CD4-positive, alpha-beta T cell treated with Interleukin-15 for 1 hour (primary cell): ENCODE measurements around the gene CCNY.

Experiments used
- DNase-seq: peaks from one replicate; pipeline ENCODE4 v3.0.0-alpha.2; 2020

CCNY gene

DNA sequence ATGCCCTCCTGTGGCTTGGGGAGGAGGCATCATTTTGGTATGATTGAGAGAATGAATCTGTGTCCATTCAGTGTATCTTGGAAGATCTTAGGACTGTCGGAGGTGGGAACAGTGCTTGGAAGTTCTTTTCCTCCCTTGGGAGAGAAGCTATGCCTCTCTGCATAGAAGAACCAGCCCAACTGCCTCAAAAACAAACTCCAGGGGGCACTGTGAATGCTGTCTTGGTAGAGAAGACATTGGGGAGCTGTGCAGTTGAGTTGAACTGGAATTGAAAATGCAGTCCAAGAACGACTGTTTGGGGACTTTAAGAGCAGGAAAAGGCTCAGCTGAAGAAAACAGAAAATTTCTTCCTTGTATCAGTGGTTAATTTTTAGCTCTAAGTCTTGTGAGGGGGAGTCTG lies 263.9 kb downstream of the CCNY start:
- no peak for DNase-seq

DNA sequence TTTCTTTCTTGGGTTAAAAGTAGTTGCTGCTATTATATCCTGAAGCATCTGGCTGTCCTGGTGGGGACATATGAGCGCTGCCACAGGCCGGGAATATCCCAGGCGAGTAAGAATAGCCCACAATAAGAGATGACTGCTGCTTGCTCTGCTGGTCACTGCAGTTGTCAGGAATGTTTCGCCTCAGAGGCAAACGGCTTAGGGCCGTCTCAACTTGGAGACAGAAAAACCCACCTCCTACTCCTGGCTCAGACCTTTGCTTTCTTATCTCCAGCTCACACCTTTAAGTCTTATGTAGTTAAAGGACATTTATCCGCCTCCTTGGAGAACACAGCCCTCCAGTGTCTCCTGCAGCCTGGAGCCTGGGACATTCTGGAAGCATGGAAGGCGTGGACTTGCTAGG lies 268.9 kb downstream of the CCNY start, which contains the start of gene GJD4:
GJD4 (plus strand) TSS at position 151 of the 400 bp plus-strand sequence; CDS start at position 378, 227 bp downstream.
- DNase-seq, result no peak

DNA sequence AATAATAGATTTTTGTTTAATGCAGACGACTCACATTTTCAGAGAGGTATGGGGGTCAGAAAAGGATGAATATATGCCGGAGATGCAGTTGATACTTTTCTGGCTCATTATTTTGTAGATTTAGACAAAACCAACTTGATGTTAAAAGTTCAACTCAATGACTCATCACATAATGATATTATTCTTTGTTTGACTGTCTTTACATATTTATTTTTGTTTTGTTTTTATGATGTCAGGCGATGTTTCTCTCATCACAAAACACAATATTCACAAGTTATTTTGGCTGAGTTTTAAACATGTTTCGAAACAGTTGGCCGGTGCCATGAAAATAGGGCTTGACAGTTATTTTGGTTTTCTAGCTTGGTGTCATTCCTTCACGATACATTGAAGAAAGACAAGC lies 270.1 kb downstream of the CCNY start:
- no peak for DNase-seq

DNA sequence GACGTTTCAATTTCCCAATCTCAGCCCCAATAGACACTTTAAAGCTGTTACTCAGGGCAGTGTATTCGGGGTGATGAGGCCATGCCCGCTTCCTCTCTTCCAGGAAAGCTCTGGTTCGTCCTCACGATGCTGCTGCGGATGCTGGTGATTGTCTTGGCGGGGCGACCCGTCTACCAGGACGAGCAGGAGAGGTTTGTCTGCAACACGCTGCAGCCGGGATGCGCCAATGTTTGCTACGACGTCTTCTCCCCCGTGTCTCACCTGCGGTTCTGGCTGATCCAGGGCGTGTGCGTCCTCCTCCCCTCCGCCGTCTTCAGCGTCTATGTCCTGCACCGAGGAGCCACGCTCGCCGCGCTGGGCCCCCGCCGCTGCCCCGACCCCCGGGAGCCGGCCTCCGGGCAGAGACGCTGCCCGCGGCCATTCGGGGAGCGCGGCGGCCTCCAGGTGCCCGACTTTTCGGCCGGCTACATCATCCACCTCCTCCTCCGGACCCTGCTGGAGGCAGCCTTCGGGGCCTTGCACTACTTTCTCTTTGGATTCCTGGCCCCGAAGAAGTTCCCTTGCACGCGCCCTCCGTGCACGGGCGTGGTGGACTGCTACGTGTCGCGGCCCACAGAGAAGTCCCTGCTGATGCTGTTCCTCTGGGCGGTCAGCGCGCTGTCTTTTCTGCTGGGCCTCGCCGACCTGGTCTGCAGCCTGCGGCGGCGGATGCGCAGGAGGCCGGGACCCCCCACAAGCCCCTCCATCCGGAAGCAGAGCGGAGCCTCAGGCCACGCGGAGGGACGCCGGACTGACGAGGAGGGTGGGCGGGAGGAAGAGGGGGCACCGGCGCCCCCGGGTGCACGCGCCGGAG lies 271.4 kb downstream of the CCNY start:
- no peak for DNase-seq

DNA sequence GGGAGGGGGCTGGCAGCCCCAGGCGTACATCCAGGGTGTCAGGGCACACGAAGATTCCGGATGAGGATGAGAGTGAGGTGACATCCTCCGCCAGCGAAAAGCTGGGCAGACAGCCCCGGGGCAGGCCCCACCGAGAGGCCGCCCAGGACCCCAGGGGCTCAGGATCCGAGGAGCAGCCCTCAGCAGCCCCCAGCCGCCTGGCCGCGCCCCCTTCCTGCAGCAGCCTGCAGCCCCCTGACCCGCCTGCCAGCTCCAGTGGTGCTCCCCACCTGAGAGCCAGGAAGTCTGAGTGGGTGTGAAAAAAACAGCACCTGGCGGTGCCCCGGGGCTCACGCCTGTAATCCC lies 272.0 kb downstream of the CCNY start:
- no peak for DNase-seq

DNA sequence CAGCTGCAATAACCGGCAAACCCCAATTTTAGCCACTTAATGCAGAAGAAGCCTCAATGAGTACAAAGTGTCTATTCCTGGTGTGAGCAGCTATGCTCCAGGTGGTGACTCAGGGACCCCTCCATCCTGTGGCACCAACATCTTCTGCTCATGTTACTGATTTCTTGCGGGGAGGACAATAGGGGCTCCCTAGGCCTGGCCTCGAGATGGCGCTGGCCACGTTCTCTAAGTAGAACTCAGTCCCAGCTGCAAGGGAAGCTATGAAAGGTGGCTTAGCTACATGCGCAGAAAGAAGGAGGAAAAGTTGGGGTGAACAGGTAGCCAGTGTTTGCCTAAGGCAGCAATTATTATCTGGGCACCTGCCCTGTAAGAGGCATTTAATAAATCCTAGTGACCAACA lies 275.4 kb downstream of the CCNY start:
- DNase-seq, result no peak

DNA sequence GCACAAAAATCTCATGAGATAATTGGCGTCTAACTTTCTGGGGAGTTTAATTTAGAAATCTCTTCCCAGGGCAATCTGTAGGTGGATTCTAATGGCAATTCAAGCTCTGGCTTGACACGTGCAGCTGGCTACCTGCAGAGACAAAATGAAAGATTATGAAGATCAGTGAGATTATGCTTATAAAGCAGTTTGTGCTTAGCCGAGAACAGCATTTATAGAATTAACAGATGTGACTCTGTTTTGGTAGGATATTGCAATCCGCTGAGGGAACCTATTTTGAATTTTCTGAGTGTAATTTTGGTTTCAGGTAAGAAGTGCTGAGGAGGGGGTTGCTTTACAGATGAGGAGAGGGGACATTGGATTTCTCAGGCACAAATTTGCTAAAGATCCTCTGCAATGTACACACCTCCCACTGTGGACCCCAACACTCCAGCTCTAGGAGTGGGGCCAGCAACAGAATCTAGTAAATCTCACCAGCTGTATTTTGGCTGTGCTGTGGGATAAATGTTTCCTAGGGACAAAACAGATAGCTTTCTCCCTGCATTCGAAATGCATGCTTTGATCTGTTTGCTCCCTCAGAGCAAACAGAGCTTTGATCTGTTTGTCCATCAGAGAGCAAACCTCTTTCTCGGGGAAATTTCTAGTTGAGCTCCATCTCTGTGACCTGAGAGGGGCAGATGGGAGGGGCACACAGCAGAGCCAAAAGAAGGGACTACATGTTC lies 276.2 kb downstream of the CCNY start:
- no peak for DNase-seq

DNA sequence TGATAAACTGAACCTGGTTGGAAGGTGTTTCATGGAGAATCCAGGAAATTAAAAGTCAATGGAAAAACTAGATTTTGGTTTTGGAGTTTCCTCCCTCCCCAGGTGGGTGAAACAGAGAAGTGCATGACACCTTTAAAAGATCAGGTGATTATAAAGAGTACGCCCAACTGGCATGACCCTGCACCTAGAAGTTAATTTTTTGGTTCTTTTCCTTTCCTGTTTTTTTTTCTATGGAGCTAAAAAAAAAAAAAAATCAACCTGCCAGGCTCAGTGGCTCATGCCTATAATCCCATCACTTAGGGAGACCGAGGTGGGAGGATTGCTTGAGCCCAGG lies 276.8 kb downstream of the CCNY start:
- DNase-seq, result no peak

DNA sequence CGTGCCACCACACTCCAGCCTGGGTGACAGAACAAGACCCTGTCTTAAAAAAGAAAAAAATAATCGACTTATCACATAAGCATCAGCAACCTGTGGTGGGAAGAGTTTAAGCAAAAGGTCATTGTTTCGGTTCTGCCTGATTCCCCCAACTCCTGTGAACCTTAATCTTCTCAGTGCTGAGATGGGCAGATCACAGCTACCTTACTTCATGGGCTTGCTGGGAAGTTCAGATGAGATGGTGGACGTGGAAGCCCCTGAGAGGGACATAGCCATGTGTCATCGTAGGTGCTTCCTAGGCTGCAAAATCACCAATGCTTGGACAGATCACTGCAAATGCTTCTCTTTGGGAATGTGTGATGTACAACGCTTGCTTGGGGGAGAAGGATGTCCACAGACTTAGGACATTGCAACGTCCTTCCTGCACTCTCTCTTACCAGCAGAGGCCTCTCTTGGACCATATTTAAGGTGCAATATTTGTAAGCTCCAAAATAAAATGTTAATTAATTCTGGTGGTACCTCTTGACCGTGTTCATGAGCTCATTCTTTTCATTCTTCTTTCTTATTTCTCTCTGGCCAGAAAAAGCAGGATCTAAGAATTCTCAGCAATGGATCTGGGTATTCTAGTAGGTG lies 277.4 kb downstream of the CCNY start:
- no peak for DNase-seq

DNA sequence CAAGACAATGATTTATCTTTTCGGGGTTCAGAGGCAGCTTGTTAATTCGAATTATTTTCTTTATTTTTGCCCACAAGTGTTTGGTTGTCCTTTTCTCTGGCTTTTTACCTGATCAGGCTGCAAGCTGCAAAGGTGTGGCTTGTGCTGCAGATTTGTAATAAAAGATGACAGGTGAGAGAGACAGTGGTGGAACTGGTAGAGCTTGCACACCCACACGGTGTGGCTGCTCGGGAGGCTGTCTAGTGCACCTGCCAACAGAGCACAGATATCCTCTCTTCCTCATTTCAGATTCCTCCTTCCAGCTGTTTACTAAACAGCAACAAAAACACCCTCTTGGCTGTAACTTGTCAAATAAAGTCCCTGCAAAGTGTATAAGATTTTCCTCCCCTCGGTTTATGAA lies 278.0 kb downstream of the CCNY start:
- DNase-seq, result no peak
